Osteocyte (in vitro differentiated cells): ENCODE data around the gene PARG. TPM values are rescaled to one million over a fixed set of nuclear protein-coding genes. Genes with fewer than 3 reads are reported as not detected.
"Not testable (repeated sequence)": the region's sequence is repeated elsewhere in the genome, so short reads cannot be mapped to it uniquely, and the experiment has no call there.

Source experiments
- DNase-seq: peaks from one replicate; pipeline ENCODE4 v3.0.0; 2021; ENCODE audit warnings: mixed read lengths; ENCODE audit not compliant: unreplicated experiment; ENCODE audit errors: extremely low spot score
- H3K27ac Mint-ChIP-seq: one replicate; pipeline ENCODE4 v1.8.0; 2021; ENCODE audit warnings: mild to moderate bottlenecking, mixed read lengths; ENCODE audit not compliant: unreplicated experiment
- H3K27me3 Mint-ChIP-seq: one replicate; pipeline ENCODE4 v1.8.0; 2021; ENCODE audit warnings: mixed read lengths; ENCODE audit not compliant: unreplicated experiment
- H3K36me3 Mint-ChIP-seq: one replicate; pipeline ENCODE4 v1.8.0; 2021; ENCODE audit warnings: mixed read lengths; ENCODE audit not compliant: unreplicated experiment
- H3K4me1 Mint-ChIP-seq: one replicate; pipeline ENCODE4 v1.8.0; 2021; ENCODE audit warnings: mixed read lengths; ENCODE audit not compliant: unreplicated experiment
- H3K4me3 Mint-ChIP-seq: one replicate; pipeline ENCODE4 v1.8.0; 2021; ENCODE audit warnings: mild to moderate bottlenecking, moderate library complexity, mixed read lengths; ENCODE audit not compliant: unreplicated experiment
- H3K9me3 Mint-ChIP-seq: one replicate; pipeline ENCODE4 v1.8.0; 2021; ENCODE audit warnings: mixed read lengths; ENCODE audit not compliant: unreplicated experiment
- total RNA-seq: library from RNA; stranded (reverse); gene quantifications from 2 replicates; pipeline ENCODE4 v1.2.1, GENCODE V29; 2021
- TF ChIP-seq, protein P1 (sequence below): fragments of 200-600 bp; sonication (generic); IDR thresholded peaks from 2 replicates; pipeline ENCODE4 v1.5.0; 2021; ENCODE audit warnings: antibody characterized with exemption, mild to moderate bottlenecking, moderate library complexity

Gene PARG
- total RNA-seq, 1 donor from 2014 or later = 30.7 TPM

DNA sequence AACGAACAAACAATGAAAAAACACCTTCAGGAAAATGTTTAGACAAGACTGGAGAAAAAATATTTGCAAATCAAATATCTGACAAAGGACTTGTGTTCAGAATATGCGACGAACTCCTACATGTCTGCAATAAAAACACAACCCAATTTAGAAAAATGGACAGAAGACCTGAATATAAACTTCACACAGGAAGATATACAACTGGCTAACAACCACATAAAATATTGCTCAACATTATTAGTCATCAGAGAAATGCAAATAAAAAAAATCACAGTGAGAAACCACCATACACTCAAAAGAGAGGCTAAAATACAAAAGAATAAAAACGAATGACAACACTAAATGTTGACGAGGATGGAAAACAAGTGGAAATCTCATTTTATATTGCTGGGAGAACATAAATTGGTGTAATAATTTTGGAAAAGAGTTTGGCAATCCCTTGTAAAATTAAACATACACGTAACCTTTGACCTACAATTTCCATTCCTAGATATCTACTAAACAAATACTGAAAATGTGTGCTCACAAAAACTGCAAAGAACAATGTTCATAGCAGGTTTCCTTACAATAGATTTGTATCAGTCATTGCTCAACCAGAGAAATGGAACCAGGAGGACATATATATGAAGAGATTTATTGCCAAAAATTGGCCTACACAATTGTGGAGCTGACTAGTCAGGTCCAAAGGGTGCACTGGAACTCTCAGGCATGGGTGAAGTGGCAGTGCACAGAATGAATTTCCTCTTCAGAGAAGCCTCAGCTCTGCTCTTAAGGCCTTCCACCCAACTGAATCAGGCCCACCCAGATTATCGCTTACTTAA, 96.8 kb downstream of the PARG start:
- Mint-ChIP-seq H3K9me3 (no peaks in the 10 kb centered on the region), H3K4me3 (no peak overlapping the region), H3K27ac (peak overlapping the region; percentile 51), H3K4me1 (peaks cover 13% of the 10 kb centered on the region), H3K27me3 (no peaks in the 10 kb centered on the region), H3K36me3 (peaks cover 20% of the 10 kb centered on the region)
- DNase-seq = no peak
- TF ChIP-seq, protein P1, sequence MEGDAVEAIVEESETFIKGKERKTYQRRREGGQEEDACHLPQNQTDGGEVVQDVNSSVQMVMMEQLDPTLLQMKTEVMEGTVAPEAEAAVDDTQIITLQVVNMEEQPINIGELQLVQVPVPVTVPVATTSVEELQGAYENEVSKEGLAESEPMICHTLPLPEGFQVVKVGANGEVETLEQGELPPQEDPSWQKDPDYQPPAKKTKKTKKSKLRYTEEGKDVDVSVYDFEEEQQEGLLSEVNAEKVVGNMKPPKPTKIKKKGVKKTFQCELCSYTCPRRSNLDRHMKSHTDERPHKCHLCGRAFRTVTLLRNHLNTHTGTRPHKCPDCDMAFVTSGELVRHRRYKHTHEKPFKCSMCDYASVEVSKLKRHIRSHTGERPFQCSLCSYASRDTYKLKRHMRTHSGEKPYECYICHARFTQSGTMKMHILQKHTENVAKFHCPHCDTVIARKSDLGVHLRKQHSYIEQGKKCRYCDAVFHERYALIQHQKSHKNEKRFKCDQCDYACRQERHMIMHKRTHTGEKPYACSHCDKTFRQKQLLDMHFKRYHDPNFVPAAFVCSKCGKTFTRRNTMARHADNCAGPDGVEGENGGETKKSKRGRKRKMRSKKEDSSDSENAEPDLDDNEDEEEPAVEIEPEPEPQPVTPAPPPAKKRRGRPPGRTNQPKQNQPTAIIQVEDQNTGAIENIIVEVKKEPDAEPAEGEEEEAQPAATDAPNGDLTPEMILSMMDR = no peak

DNA sequence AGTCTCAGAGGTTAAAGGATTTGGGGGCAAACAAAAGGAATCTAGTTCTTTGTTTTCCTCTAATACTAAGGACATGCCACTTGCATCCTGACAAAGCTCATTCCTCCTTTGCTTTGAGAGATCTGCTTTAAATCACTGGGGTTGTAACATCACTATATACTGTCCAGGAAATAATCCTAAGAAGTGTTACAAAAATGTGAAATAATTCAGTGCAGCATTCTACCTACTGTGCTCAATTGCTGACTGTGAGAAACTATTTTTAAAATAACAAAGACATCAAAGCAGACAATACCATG, 99.5 kb downstream of the PARG start:
- not testable (repeated sequence) for H3K9me3 Mint-ChIP-seq, DNase-seq, H3K4me3 Mint-ChIP-seq, H3K27me3 Mint-ChIP-seq, H3K27ac Mint-ChIP-seq
- Mint-ChIP-seq H3K36me3 (peaks cover 31% of the 10 kb centered on the region), H3K4me1 (peaks cover 20% of the 10 kb centered on the region)

DNA sequence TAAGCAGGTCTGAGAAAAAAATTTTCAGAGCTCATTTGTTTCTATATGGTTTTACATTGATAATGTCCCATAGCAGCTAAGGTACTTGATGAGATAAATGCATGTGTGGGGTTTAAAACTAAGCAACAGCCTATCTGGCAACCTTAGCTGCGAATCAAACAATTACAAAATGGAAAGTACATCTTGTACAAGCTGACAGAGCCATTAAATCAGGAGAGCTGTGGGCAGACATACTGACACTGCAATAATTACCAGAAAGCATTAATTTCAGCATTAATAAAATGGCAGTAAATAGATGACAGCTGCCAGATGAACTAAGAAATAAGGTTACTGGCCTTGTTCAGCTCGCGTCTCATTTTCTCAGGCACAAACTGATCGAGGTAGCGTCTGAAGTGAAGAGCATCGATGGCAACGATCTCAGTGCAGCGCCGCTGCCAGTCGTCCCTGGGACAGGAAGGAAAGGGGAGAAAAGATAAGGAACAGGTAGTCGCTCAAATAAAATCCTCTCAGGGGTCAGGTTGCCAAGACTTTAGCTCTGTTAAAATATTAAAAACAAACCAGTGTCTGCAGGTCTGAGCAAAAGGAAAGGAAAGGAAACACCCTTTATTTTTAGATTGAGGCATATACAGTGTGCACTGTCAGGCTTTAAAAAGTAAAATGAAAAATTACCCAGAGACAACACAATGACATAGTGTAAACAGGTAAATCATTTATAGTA, 100.1 kb downstream of the PARG start:
- no peak for DNase-seq
- TF ChIP-seq, protein P1 = no peak
- Mint-ChIP-seq H3K27ac (no peak overlapping the region), H3K4me3 (no peak overlapping the region), H3K4me1 (peaks cover 25% of the 10 kb centered on the region), H3K27me3 (no peaks in the 10 kb centered on the region), H3K9me3 (no peaks in the 10 kb centered on the region), H3K36me3 (peaks cover 31% of the 10 kb centered on the region)

DNA sequence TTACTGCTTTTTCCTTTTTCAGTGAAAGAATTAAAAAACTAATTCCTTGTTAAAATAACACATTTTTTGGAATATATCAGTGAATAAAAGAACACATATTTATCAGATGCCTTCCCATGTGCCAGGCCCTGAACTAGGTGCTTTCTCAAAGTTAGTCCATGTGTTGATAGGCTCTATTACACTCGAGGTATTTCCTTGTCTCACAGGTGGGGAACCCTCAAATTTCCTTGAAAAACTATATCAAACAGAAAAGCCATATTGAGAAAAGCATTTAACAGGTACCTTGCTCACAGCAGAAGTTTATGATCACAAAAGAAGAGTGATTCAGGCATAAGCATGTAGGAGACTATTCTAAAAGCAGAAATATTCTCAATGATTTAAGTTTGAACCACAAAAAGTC, 104.1 kb downstream of the PARG start:
- Mint-ChIP-seq H3K9me3 (no peaks in the 10 kb centered on the region), H3K36me3 (peaks cover 29% of the 10 kb centered on the region), H3K4me1 (peaks cover 15% of the 10 kb centered on the region), H3K27ac (peak overlapping the region; percentile 73), H3K4me3 (no peak overlapping the region), H3K27me3 (no peaks in the 10 kb centered on the region)
- no peak for DNase-seq
- TF ChIP-seq, protein P1 = no peak

DNA sequence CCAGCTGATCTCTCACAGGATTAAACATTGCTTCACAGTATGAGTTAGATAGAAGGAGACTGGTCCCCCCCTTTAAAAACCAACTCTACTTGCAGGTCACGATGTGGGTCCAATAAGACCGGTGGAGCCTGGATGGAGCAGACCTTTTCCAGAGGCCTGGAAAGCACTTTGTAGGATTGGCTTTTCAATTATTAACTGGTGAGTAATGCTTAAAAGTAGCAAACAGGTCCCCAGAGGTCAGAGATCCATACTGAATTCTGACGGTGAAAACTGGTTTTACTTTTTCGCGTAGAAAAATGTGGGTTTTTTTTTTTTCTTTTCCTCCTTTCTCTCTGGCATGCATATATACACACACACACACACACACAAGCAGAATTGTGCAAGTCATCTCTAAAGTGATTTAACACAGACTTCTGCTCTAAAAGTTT, 104.8 kb downstream of the PARG start:
- H3K9me3 Mint-ChIP-seq = no peaks in the 10 kb centered on the region
- H3K36me3 Mint-ChIP-seq = peaks cover 30% of the 10 kb centered on the region
- no peak for DNase-seq
- no peaks in the 10 kb centered on the region for H3K27me3 Mint-ChIP-seq
- TF ChIP-seq, protein P1 = no peak
- H3K4me3 Mint-ChIP-seq = no peak overlapping the region
- H3K27ac Mint-ChIP-seq = peak overlapping the region; percentile 73
- H3K4me1 Mint-ChIP-seq = peaks cover 15% of the 10 kb centered on the region
